Stomach (tissue), 4 donors: Measurements from ENCODE around the gene NCK1.

ENCODE experiments used
- EP300 ChIP-seq: sonication (generic); formaldehyde crosslinking; IDR thresholded peaks from one replicate; pipeline ENCODE4 v1.6.1; 2017; ENCODE audit warnings: antibody characterized with exemption
- POLR2A ChIP-seq, 4 donors: fragments of 450-650 bp; IDR thresholded peaks; one replicate each; pipeline ENCODE4 v1.6.1; 2016; ENCODE audit warnings: antibody characterized with exemption in 4 of 4, control low read depth in 2 of 4, mild to moderate bottlenecking in 1 of 4, moderate library complexity in 1 of 4
- POLR2AphosphoS5 ChIP-seq, 3 donors: sonication (generic); formaldehyde crosslinking; IDR thresholded peaks; one replicate each; pipeline ENCODE4 v1.6.1; 2016; ENCODE audit warnings: antibody characterized with exemption in 3 of 3
- TF ChIP-seq, protein P1 (sequence below), 7 experiments: fragments of 450-650 bp in 4 of 7; fragments of 200-600 bp in 3 of 7; sonication (generic) in 3 of 7; IDR thresholded peaks; one replicate each; pipeline ENCODE4 v1.5.1; 2016 to 2019; ENCODE audit warnings: antibody characterized with exemption in 7 of 7, control low read depth in 2 of 7, mild to moderate bottlenecking in 1 of 7

DNA sequence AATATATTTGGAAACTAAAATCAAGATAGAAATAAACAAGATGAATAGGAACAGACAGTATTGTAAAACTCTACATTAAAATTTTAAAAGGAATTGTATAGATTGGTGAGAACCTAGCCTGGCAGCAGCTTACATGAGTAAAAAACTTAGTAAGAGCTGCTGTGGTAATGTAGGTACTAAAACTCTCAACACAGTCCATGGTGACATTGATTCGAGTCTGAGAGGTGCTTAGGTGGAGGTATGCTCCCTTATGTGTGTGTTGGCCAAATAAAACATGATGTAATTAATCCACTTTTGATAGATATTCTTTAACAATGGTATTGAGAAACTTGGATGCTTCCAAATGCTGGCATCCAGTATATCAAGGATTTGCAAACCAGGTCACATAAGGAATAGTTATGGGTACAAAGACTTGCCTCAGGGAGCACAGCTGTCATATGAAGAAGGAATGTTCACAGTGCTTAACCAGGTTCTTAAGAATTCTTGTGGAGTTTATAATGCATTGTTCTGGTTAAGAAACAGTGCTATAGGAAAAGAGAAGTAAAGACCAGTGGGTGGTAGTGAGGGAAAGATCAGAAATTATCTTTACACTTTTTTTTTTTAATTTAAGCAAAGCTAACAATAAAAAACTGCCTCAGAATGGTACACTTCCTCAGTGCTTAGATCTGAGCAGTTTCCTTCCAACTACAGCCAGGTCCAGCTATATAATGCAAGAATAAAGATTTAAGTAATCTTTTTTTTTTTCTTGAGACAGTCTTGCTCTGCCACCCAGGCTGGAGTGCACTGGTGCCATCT is 71.2 kb downstream of the NCK1 start:
- TF ChIP-seq, protein P1, sequence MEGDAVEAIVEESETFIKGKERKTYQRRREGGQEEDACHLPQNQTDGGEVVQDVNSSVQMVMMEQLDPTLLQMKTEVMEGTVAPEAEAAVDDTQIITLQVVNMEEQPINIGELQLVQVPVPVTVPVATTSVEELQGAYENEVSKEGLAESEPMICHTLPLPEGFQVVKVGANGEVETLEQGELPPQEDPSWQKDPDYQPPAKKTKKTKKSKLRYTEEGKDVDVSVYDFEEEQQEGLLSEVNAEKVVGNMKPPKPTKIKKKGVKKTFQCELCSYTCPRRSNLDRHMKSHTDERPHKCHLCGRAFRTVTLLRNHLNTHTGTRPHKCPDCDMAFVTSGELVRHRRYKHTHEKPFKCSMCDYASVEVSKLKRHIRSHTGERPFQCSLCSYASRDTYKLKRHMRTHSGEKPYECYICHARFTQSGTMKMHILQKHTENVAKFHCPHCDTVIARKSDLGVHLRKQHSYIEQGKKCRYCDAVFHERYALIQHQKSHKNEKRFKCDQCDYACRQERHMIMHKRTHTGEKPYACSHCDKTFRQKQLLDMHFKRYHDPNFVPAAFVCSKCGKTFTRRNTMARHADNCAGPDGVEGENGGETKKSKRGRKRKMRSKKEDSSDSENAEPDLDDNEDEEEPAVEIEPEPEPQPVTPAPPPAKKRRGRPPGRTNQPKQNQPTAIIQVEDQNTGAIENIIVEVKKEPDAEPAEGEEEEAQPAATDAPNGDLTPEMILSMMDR (IDR thresholded peaks at IDR 0.05): no peak
- TF ChIP-seq POLR2A (IDR thresholded peaks at IDR 0.05) (no peak), POLR2AphosphoS5 (IDR thresholded peaks at IDR 0.05) (no peak), EP300 (no peak)
